ENCODE results near the gene IFI44. TPM values are rescaled to one million over a fixed set of nuclear protein-coding genes. Genes with fewer than 3 reads are reported as not detected.

Gene IFI44
- total and polyA plus RNA-seq, 2 of the 8 experiments (the other 6 are each of a cell fraction or from before 2014, with no cell fraction given), result not detected

DNA sequence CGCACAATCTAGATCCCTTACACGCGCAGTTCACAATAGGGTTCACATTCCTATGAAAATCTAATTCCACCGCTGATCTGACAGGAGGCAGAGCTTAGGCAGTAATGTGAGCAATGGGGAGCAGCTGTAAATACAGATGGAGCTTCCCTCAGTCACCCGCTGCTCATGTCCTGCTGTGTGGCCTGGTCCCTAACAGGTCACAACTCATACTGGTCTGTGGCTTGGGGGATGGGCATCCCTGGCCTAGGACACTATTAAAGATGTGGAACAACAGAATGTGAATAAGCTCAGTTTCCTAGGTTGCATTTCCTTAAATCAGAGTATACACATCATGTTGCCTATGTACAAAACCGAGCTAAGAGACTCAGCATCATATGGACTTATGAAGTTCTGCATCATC is 16.2 kb downstream of the IFI44 start:
- Histone ChIP-seq H2BK15ac (ENCODE audit: low read length) (no peak overlapping the region), H3K23me2 (ENCODE audit: low read depth, low read length) (no peaks in the 10 kb centered on the region), H4K8ac (ENCODE audit: extremely low read depth, insufficient read depth, low read length) (no peak overlapping the region), H3K4me3 (ENCODE audit: extremely low read depth in 1 of 4, insufficient read depth in 2 of 4, low read depth in 3 of 4, low read length in 4 of 4) (no peak overlapping the region), H3K18ac (ENCODE audit: extremely low read depth, low read length) (no peak overlapping the region), H3K27me3 (replicated peaks in 1 of 4; ENCODE audit: control insufficient read depth in 3 of 4, extremely low read depth in 1 of 4, insufficient read depth in 3 of 4, low read length in 3 of 4) (no peaks in the 10 kb centered on the region), H3K27ac (ENCODE audit: low read depth, low read length) (no peak overlapping the region), H3K4me2 (ENCODE audit: insufficient read depth in 1 of 2, low read depth in 2 of 2, low read length in 2 of 2) (no peak overlapping the region), H3K79me1 (ENCODE audit: low read depth, low read length) (no peaks in the 10 kb centered on the region), H2BK120ac (replicated peaks; ENCODE audit: low read depth, low read length) (no peak overlapping the region), H2BK5ac (ENCODE audit: low read depth, low read length) (no peak overlapping the region), H4K20me1 (replicated peaks in 1 of 2; ENCODE audit: control insufficient read depth in 1 of 2, insufficient read depth in 2 of 2, low read length in 2 of 2) (no peaks in the 10 kb centered on the region), H2AK5ac (ENCODE audit: low read depth, low read length) (no peak overlapping the region), H3K36me3 (ENCODE audit: control insufficient read depth in 2 of 4, insufficient read depth in 4 of 4, low read length in 3 of 4) (no peaks in the 10 kb centered on the region), H4K5ac (ENCODE audit: insufficient read length, low read depth, low read length) (no peak overlapping the region), H2BK20ac (ENCODE audit: low read length) (no peak overlapping the region), H2AFZ (ENCODE audit: low read length) (no peak overlapping the region), H4K91ac (replicated peaks; ENCODE audit: insufficient read length, low read length) (no peak overlapping the region), H3K79me2 (ENCODE audit: control insufficient read depth in 1 of 2, insufficient read depth in 2 of 2, low read length in 2 of 2) (no peaks in the 10 kb centered on the region), H2BK12ac (ENCODE audit: low read depth, low read length) (no peak overlapping the region), H3K14ac (ENCODE audit: insufficient read length) (no peak overlapping the region), H3K9me3 (ENCODE audit: insufficient read depth in 2 of 2, low read depth in 1 of 2, low read length in 1 of 2) (no peaks in the 10 kb centered on the region), H3K23ac (ENCODE audit: insufficient read length) (no peak overlapping the region), H3K4ac (replicated peaks; ENCODE audit: insufficient read length, low read depth, low read length) (no peak overlapping the region), H3K56ac (replicated peaks; ENCODE audit: insufficient read length, low read depth, low read length) (no peak overlapping the region), H3K4me1 (replicated peaks in 1 of 4; ENCODE audit: control insufficient read depth in 3 of 4, insufficient read depth in 4 of 4, low read length in 3 of 4) (no peaks in the 10 kb centered on the region), H3K9ac (replicated peaks in 1 of 4; ENCODE audit: extremely low read depth in 1 of 4, low read depth in 3 of 4, low read length in 3 of 4) (no peak overlapping the region)
- POLR2A ChIA-PET (ENCODE audit: partially characterized antibody), result no interaction called here
- WGBS, 2 experiments (ENCODE audit: extremely low coverage in 1 of 2, insufficient coverage in 1 of 2, insufficient read length in 1 of 2, insufficient replicate concordance in 2 of 2, low coverage in 1 of 2, low lambda C conversion rate in 2 of 2, missing lambda C conversion rate in 1 of 2), result 93% methylated on average over 6 of the region's 6 CpGs; no CpG with 5 or more reads in 1 of the 2 experiments
- no peak for DNase-seq (ENCODE audit: low read depth in 1 of 2, low spot score in 2 of 2)
- TF ChIP-seq JUND (IDR thresholded peaks at IDR 0.05; ENCODE audit: low read length) (no peak), POLR2AphosphoS5 (IDR thresholded peaks at IDR 0.05; ENCODE audit: low read depth, low read length) (peak; percentile 69)
- FAIRE-seq, result no peak
- CTCF ChIA-PET (ENCODE audit: partially characterized antibody), result interaction anchor here (0.6 to 3.7 kb wide), 5 partner anchors 8 to 807 kb away, joined by 3 to 14 read pairs (median 6); no protein-coding TSS in a partner anchor
